Liver (tissue), 3 donors: ENCODE measurements around the gene RASGRP3.

Experiments used
- ATF3 ChIP-seq: IDR thresholded peaks from 2 replicates; pipeline ENCODE4 v1.6.1; 2016; ENCODE audit warnings: antibody characterized with exemption
- FOXA1 ChIP-seq: IDR thresholded peaks from 2 replicates; pipeline ENCODE4 v1.6.1; 2016; ENCODE audit warnings: antibody characterized with exemption
- JUND ChIP-seq, 2 donors: IDR thresholded peaks; 2 replicates each; pipeline ENCODE4 v1.6.1; 2016; ENCODE audit warnings: antibody characterized with exemption in 2 of 2
- REST ChIP-seq: IDR thresholded peaks from 2 replicates; pipeline ENCODE4 v1.6.1; 2016; ENCODE audit warnings: antibody characterized with exemption, mild to moderate bottlenecking
- RXRA ChIP-seq, 2 donors: IDR thresholded peaks; 2 replicates each; pipeline ENCODE4 v1.6.1; 2017 to 2018; ENCODE audit warnings: antibody characterized with exemption in 2 of 2, mild to moderate bottlenecking in 1 of 2
- SP1 ChIP-seq: IDR thresholded peaks from 2 replicates; pipeline ENCODE4 v1.6.1; 2018; ENCODE audit warnings: antibody characterized with exemption, mild to moderate bottlenecking
- TAF1 ChIP-seq: conservative IDR thresholded peaks from 2 replicates; pipeline ENCODE4 v1.6.1; 2016; ENCODE audit warnings: antibody characterized with exemption, mild to moderate bottlenecking
- ZBTB33 ChIP-seq: IDR thresholded peaks from 2 replicates; pipeline ENCODE4 v1.6.1; 2016; ENCODE audit warnings: antibody characterized with exemption
- TF ChIP-seq, protein P1 (sequence below): fragments of 150-350 bp; IDR thresholded peaks from 2 replicates; pipeline ENCODE4 v1.5.1; 2017; ENCODE audit warnings: improper control_type of control experiment, low read depth, low read length; ENCODE audit not compliant: missing input control
- TF ChIP-seq, protein P2 (sequence below): IDR thresholded peaks from 2 replicates; pipeline ENCODE4 v1.6.1; 2016; ENCODE audit warnings: antibody characterized with exemption
- donor health status: healthy.
- donor health status: healthy.

DNA sequence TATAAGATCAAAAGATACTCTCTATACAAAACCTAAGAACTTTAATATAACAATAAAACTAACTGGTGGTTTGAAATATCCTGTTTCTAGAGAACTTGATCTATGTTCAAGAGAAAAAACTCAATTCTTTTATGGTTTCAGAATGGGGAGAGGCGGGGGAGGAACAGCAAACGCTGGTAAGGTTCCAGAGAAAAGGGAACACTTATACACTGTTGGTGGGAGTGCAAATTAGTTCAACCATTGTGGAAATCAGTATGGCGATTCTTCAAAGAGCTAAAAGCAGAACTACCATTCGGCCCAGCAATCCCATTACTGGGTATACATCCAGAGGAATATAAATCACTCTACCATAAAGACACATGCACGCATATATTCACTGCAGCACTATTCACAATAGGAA is 105.4 kb downstream of the RASGRP3 start:
- TF ChIP-seq, protein P1, sequence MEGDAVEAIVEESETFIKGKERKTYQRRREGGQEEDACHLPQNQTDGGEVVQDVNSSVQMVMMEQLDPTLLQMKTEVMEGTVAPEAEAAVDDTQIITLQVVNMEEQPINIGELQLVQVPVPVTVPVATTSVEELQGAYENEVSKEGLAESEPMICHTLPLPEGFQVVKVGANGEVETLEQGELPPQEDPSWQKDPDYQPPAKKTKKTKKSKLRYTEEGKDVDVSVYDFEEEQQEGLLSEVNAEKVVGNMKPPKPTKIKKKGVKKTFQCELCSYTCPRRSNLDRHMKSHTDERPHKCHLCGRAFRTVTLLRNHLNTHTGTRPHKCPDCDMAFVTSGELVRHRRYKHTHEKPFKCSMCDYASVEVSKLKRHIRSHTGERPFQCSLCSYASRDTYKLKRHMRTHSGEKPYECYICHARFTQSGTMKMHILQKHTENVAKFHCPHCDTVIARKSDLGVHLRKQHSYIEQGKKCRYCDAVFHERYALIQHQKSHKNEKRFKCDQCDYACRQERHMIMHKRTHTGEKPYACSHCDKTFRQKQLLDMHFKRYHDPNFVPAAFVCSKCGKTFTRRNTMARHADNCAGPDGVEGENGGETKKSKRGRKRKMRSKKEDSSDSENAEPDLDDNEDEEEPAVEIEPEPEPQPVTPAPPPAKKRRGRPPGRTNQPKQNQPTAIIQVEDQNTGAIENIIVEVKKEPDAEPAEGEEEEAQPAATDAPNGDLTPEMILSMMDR = no peak
- no peak for TF ChIP-seq TAF1
- no peak for TF ChIP-seq ATF3
- TF ChIP-seq JUND (IDR thresholded peaks at IDR 0.05) = no peak
- no peak for TF ChIP-seq RXRA (IDR thresholded peaks at IDR 0.05)
- TF ChIP-seq, protein P2, sequence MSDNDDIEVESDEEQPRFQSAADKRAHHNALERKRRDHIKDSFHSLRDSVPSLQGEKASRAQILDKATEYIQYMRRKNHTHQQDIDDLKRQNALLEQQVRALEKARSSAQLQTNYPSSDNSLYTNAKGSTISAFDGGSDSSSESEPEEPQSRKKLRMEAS = no peak
- TF ChIP-seq REST = no peak
- TF ChIP-seq ZBTB33 = no peak
- no peak for TF ChIP-seq FOXA1
- TF ChIP-seq SP1 = no peak
